Stimulated activated CD4-positive, alpha-beta T cell treated with anti-CD3 and anti-CD28 coated beads, Interleukin-1b, Interleukin-23, amount 100 ng/mL, for 48 hours (primary cell): ENCODE measurements around the gene RDH8.

Experiments
- DNase-seq: peaks from one replicate; pipeline ENCODE4 v3.0.0-alpha.2; 2020

RDH8 gene

GRCh38 chr19:10043286-10043927 lies 30.1 kb downstream of the RDH8 start:
- DNase-seq, result no peak

- DNase-seq, result no peak
Observed at GRCh38 chr19:10044390-10044789, 31.1 kb downstream of the RDH8 start.

DNA sequence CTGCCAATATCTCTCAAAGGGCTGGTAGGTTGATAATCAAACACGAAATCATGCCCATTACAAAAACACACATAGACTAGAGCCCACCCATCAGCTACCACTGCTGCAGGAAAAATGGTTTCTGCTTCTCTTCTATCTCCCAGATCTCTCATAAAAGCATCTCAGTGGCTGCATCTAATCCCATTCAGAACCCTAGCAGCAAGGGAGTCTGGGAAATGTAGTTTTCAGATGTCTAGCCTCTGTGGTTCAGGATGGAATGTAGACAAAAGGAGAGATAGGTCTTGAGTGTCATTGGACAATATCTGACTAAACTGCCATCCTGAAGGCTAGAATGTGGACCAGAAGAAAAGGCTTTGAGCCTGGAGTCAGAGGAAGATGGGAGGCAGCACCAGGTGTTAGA lies 32.1 kb downstream of the RDH8 start:
- no peak for DNase-seq

DNA sequence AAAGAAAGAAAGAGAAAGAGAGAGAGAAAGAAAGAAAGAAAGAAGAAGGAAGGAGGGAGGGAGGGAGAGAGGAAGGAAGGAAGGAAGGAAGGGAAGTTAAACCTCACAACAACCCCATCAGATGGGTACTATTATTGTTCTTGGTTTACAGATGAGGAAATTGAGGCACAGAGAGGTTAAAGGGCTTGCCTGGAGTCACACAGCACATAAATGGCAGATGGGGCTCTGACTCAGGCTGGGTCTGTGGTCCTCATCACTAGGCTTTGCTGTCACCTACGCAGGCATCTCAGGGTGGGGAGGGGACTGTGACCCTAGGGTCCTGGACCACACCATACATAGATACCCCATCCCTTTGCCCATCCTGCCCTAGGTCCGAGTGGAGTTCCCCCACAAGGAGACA lies 36.3 kb downstream of the RDH8 start:
- no peak for DNase-seq

- DNase-seq, result no peak
Observed at GRCh38 chr19:10052602-10053360, 39.5 kb downstream of the RDH8 start.

GRCh38 chr19:10061717-10062310 lies 48.5 kb downstream of the RDH8 start:
- DNase-seq, result no peak

GRCh38 chr19:10068205-10068604 lies 54.9 kb downstream of the RDH8 start:
- no peak for DNase-seq

GRCh38 chr19:10069046-10069445 lies 55.8 kb downstream of the RDH8 start:
- DNase-seq, result no peak

DNA sequence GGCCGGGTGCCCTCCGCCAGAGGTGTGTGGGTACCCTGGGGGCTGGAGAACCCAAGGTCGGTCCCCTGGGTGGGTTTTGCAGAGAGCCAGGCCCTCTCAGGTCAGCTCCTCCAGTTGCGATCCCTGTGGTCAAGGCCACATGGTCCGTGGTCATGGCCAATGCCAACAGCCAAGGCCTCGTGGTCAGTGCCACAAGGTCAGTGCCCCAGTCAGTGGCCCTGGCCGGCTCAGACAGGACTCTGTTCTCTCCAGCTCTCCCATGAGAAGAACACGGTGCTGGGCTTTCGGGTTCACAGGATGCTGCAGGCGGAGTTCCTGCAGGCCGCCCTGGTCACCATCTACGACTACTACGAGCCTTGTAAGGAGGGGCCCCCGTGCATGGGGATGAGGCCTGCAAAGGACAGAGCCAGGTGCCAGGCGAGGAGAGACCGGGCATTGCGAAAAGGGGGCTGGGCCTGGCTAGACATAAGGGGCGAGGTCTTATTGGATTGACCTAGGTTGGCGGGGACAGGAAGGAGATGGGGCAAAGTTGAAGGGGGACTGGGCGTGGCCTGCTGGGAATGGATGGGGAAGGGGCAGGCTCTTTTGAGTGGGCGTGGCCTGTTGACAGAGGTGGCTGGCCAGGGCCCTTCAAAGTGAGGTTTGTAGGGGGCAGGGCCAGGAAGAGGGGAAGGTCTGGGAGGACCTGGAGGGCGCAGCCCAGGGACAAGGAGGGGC lies 57.6 kb downstream of the RDH8 start:
- DNase-seq, result no peak
